Astrocyte (in vitro differentiated cells and primary cell): ENCODE measurements around the gene OR10H5. TPM values are rescaled to one million over a fixed set of nuclear protein-coding genes. Genes with fewer than 3 reads are reported as not detected.
"Not testable (repeated sequence)": the region's sequence is repeated elsewhere in the genome, so short reads cannot be mapped to it uniquely, and the experiment has no call there.

Source experiments
- DNase-seq: peaks from one replicate; pipeline ENCODE4 v3.0.0-alpha.2; 2010; ENCODE audit warnings: low read depth
- FAIRE-seq: peaks from 2 replicates; lab custom pipeline; 2011; peaks lifted over from hg19 to GRCh38; lab: Jason Lieb, UNC
- H2AFZ ChIP-seq: 2 replicates; pipeline ENCODE4 v1.6.0; 2012; ENCODE audit warnings: low read depth, low read length, inconsistent platforms
- H3K27ac ChIP-seq: 2 replicates; pipeline ENCODE4 v1.5.1; 2011; ENCODE audit warnings: low read depth, low read length, inconsistent platforms
- H3K27me3 ChIP-seq: 2 replicates; pipeline ENCODE4 v1.6.0; 2011; ENCODE audit warnings: low read length, inconsistent platforms; ENCODE audit not compliant: insufficient read depth
- H3K36me3 ChIP-seq: 2 replicates; pipeline ENCODE4 v1.5.1; 2011; ENCODE audit warnings: low read length, inconsistent platforms; ENCODE audit not compliant: insufficient read depth
- H3K4me1 ChIP-seq: 2 replicates; pipeline ENCODE4 v1.5.1; 2011; ENCODE audit warnings: low read length, inconsistent platforms; ENCODE audit not compliant: insufficient read depth
- H3K4me2 ChIP-seq: 2 replicates; pipeline ENCODE4 v1.6.0; 2012; ENCODE audit warnings: low read length, inconsistent platforms
- H3K4me3 ChIP-seq: 2 replicates; pipeline ENCODE4 v1.5.1; 2011; ENCODE audit warnings: low read depth, mild to moderate bottlenecking, low read length, inconsistent platforms; ENCODE audit not compliant: insufficient read depth
- H3K79me2 ChIP-seq: 2 replicates; pipeline ENCODE4 v1.6.0; 2012; ENCODE audit warnings: mild to moderate bottlenecking, low read length, inconsistent platforms; ENCODE audit not compliant: insufficient read depth
- H3K9ac ChIP-seq: 2 replicates; pipeline ENCODE4 v1.6.0; 2012; ENCODE audit warnings: mild to moderate bottlenecking, low read length, inconsistent platforms
- H3K9me3 ChIP-seq: 2 replicates; pipeline ENCODE4 v1.5.1; 2012; ENCODE audit warnings: low read depth, mild to moderate bottlenecking, low read length, inconsistent platforms; ENCODE audit not compliant: insufficient read depth
- H4K20me1 ChIP-seq: 2 replicates; pipeline ENCODE4 v1.6.0; 2012; ENCODE audit warnings: low read length, inconsistent platforms; ENCODE audit not compliant: insufficient read depth
- H3K27ac Mint-ChIP-seq: one replicate; pipeline ENCODE4 v1.8.0; 2021; ENCODE audit warnings: mild to moderate bottlenecking, mixed read lengths; ENCODE audit not compliant: unreplicated experiment
- H3K27me3 Mint-ChIP-seq: one replicate; pipeline ENCODE4 v1.8.0; 2021; ENCODE audit warnings: low read depth, mixed read lengths; ENCODE audit not compliant: unreplicated experiment
- H3K36me3 Mint-ChIP-seq: one replicate; pipeline ENCODE4 v1.8.0; 2021; ENCODE audit warnings: low read depth, mixed read lengths; ENCODE audit not compliant: unreplicated experiment
- H3K4me1 Mint-ChIP-seq: one replicate; pipeline ENCODE4 v1.8.0; 2021; ENCODE audit warnings: low read depth, mixed read lengths; ENCODE audit not compliant: unreplicated experiment
- H3K4me3 Mint-ChIP-seq: one replicate; pipeline ENCODE4 v1.8.0; 2021; ENCODE audit warnings: mild to moderate bottlenecking, moderate library complexity, mixed read lengths; ENCODE audit not compliant: unreplicated experiment
- H3K9me3 Mint-ChIP-seq: one replicate; pipeline ENCODE4 v1.8.0; 2021; ENCODE audit warnings: mild to moderate bottlenecking, mixed read lengths; ENCODE audit not compliant: unreplicated experiment
- CTCF ChIP-seq: IDR thresholded peaks from 2 replicates; pipeline ENCODE4 v1.5.1; 2011; ENCODE audit warnings: low read depth, mild to moderate bottlenecking, inconsistent platforms, low read length, moderate library complexity; ENCODE audit not compliant: insufficient read depth
- EZH2 ChIP-seq: IDR thresholded peaks from 2 replicates; pipeline ENCODE4 v1.6.1; 2012; ENCODE audit warnings: mild to moderate bottlenecking, low read length, inconsistent platforms; ENCODE audit not compliant: insufficient read depth
- total RNA-seq: library from RNA; stranded (reverse); gene quantifications from 2 replicates; pipeline ENCODE4 v1.2.1, GENCODE V29; 2021

Gene OR10H5
- total RNA-seq, 1 donor from 2014 or later, result not detected

GRCh38 chr19:15769586-15769985, 17.9 kb upstream of the OR10H5 start:
- no peak for FAIRE-seq

GRCh38 chr19:15774159-15774558, 13.3 kb upstream of the OR10H5 start:
- not testable (repeated sequence) for FAIRE-seq, H3K4me3 Mint-ChIP-seq, H3K9ac ChIP-seq, H3K27me3 ChIP-seq, H2AFZ ChIP-seq, H4K20me1 ChIP-seq, H3K36me3 ChIP-seq, DNase-seq, H3K79me2 ChIP-seq, H3K27ac ChIP-seq, H3K4me3 ChIP-seq, H3K36me3 Mint-ChIP-seq, H3K9me3 ChIP-seq, H3K4me1 ChIP-seq, H3K27me3 Mint-ChIP-seq, H3K27ac Mint-ChIP-seq, H3K4me2 ChIP-seq, H3K4me1 Mint-ChIP-seq
- peaks cover 30% of the 10 kb centered on the region for H3K9me3 Mint-ChIP-seq

More at GRCh38 chr19:15769586-15769985, 17.9 kb upstream of the OR10H5 start:
- TF ChIP-seq EZH2 (no peak), CTCF (no peak)
- Histone ChIP-seq H3K27me3 (no peaks in the 10 kb centered on the region), H3K4me1 (no peaks in the 10 kb centered on the region), H3K36me3 (no peaks in the 10 kb centered on the region), H3K9ac (no peak overlapping the region), H4K20me1 (no peaks in the 10 kb centered on the region), H3K4me2 (no peak overlapping the region), H3K9me3 (peaks cover 4% of the 10 kb centered on the region), H3K27ac (no peak overlapping the region), H3K79me2 (no peaks in the 10 kb centered on the region), H2AFZ (no peak overlapping the region), H3K4me3 (no peak overlapping the region)
- Mint-ChIP-seq H3K36me3 (no peaks in the 10 kb centered on the region), H3K4me1 (no peaks in the 10 kb centered on the region), H3K27ac (no peak overlapping the region), H3K4me3 (no peak overlapping the region), H3K27me3 (no peaks in the 10 kb centered on the region), H3K9me3 (peaks cover 19% of the 10 kb centered on the region)
- no peak for DNase-seq

- TF ChIP-seq EZH2 (no peak), CTCF (no peak)
- H3K4me1 Mint-ChIP-seq, result no peaks in the 10 kb centered on the region
- Histone ChIP-seq H3K4me3 (no peak overlapping the region), H3K27me3 (no peaks in the 10 kb centered on the region), H3K4me1 (no peaks in the 10 kb centered on the region), H3K27ac (no peak overlapping the region), H3K79me2 (no peaks in the 10 kb centered on the region), H3K9ac (no peak overlapping the region), H3K9me3 (peaks cover 7% of the 10 kb centered on the region), H3K36me3 (no peaks in the 10 kb centered on the region), H3K4me2 (no peak overlapping the region), H2AFZ (no peak overlapping the region), H4K20me1 (no peaks in the 10 kb centered on the region)
- H3K4me3 Mint-ChIP-seq, result no peak overlapping the region
- peaks cover 27% of the 10 kb centered on the region for H3K9me3 Mint-ChIP-seq
- no peak for DNase-seq
- no peak overlapping the region for H3K27ac Mint-ChIP-seq
- FAIRE-seq, result no peak
- no peaks in the 10 kb centered on the region for H3K36me3 Mint-ChIP-seq
- no peaks in the 10 kb centered on the region for H3K27me3 Mint-ChIP-seq
Measured at GRCh38 chr19:15775249-15775648, 12.2 kb upstream of the OR10H5 start.
